ENCODE results near the gene SLC9A3. TPM values are rescaled to one million over a fixed set of nuclear protein-coding genes. Genes with fewer than 3 reads are reported as not detected.
A peak's percentile ranks its signal among the peaks of the same experiment; 100 is the strongest.

SLC9A3 gene
- total RNA-seq, 1 donor = 0.86 TPM

- no peak for TF ChIP-seq CTCF (IDR thresholded peaks at IDR 0.05; ENCODE audit: insufficient read depth, low read depth, low read length)
- peak overlapping the region; percentile 93 for H3K4me3 ChIP-seq (ENCODE audit: low read depth, low read length)
- no peak for DNase-seq (ENCODE audit: low read depth)
These were observed 80.0 kb downstream of the SLC9A3 start for GRCh38 chr5:444226-444625.

GRCh38 chr5:443239-444151, 80.8 kb downstream of the SLC9A3 start:
- TF ChIP-seq CTCF (IDR thresholded peaks at IDR 0.05; ENCODE audit: insufficient read depth, low read depth, low read length) = no peak
- no peak for DNase-seq (ENCODE audit: low read depth)
- peak overlapping the region; percentile 93 for H3K4me3 ChIP-seq (ENCODE audit: low read depth, low read length)

GRCh38 chr5:442335-443238, 81.7 kb downstream of the SLC9A3 start, which contains the start of gene EXOC3:
Gene EXOC3, plus strand, starts transcription at chr5:443176. Its CDS starts 3,030 bp downstream, at chr5:446206.
- peak; percentile 68 for DNase-seq (ENCODE audit: low read depth)
- H3K4me3 ChIP-seq (ENCODE audit: low read depth, low read length) = peak within 1 kb of the TSS; percentile 93
- TF ChIP-seq CTCF (IDR thresholded peaks at IDR 0.05; ENCODE audit: insufficient read depth, low read depth, low read length) = no peak

GRCh38 chr5:441996-442334, 82.3 kb downstream of the SLC9A3 start:
- TF ChIP-seq CTCF (IDR thresholded peaks at IDR 0.05; ENCODE audit: insufficient read depth, low read depth, low read length) = no peak
- peak overlapping the region; percentile 93 for H3K4me3 ChIP-seq (ENCODE audit: low read depth, low read length)
- no peak for DNase-seq (ENCODE audit: low read depth)

- no peak overlapping the region for H3K4me3 ChIP-seq (ENCODE audit: low read depth, low read length)
- DNase-seq (ENCODE audit: low read depth) = no peak
- TF ChIP-seq CTCF (IDR thresholded peaks at IDR 0.05; ENCODE audit: insufficient read depth, low read depth, low read length) = no peak
These were observed 83.6 kb downstream of the SLC9A3 start for GRCh38 chr5:440401-441201.

- DNase-seq (ENCODE audit: low read depth) = no peak
- TF ChIP-seq CTCF (IDR thresholded peaks at IDR 0.05; ENCODE audit: insufficient read depth, low read depth, low read length) = no peak
- H3K4me3 ChIP-seq (ENCODE audit: low read depth, low read length) = no peak overlapping the region
These were observed 84.6 kb downstream of the SLC9A3 start for GRCh38 chr5:439636-440035.

Measured in fibroblast of villous mesenchyme (primary cell).